SIG-M5 (cell line): Measurements from ENCODE around the gene CABCOCO1.
"Not testable (repeated sequence)": the region's sequence is repeated elsewhere in the genome, so short reads cannot be mapped to it uniquely, and the experiment has no call there.

ENCODE experiments used
- DNase-seq: peaks from one replicate; lab custom pipeline; 2025; lab: John Stamatoyannopoulos, UW

Gene CABCOCO1

GRCh38 chr10:61642676-61643075 lies 20.1 kb upstream of the CABCOCO1 start:
- no peak for DNase-seq

- DNase-seq: no peak
Observed at GRCh38 chr10:61643316-61643751, 19.4 kb upstream of the CABCOCO1 start.

GRCh38 chr10:61653699-61654098 lies 9.0 kb upstream of the CABCOCO1 start:
- DNase-seq: no peak

GRCh38 chr10:61655335-61655851 lies 7.3 kb upstream of the CABCOCO1 start:
- DNase-seq: no peak

GRCh38 chr10:61663466-61663865 lies 737 bp downstream of the CABCOCO1 start:
- DNase-seq: no peak

- DNase-seq: no peak
Observed at GRCh38 chr10:61664985-61665384, 2.3 kb downstream of the CABCOCO1 start.

GRCh38 chr10:61669161-61669725 lies 6.5 kb downstream of the CABCOCO1 start:
- no peak for DNase-seq

GRCh38 chr10:61669849-61670248 lies 7.1 kb downstream of the CABCOCO1 start:
- DNase-seq: no peak

GRCh38 chr10:61673360-61673759 lies 10.6 kb downstream of the CABCOCO1 start:
- DNase-seq: no peak

- DNase-seq: no peak
Observed at GRCh38 chr10:61682323-61682722, 19.6 kb downstream of the CABCOCO1 start.

- DNase-seq: no peak
Observed at GRCh38 chr10:61683319-61683718, 20.6 kb downstream of the CABCOCO1 start.

GRCh38 chr10:61684894-61685507 lies 22.3 kb downstream of the CABCOCO1 start:
- no peak for DNase-seq

GRCh38 chr10:61688551-61689308 lies 26.0 kb downstream of the CABCOCO1 start:
- DNase-seq: no peak

- DNase-seq: not testable (repeated sequence)
Observed at GRCh38 chr10:61691667-61692066, 28.9 kb downstream of the CABCOCO1 start.

GRCh38 chr10:61692447-61693010 lies 29.8 kb downstream of the CABCOCO1 start:
- no peak for DNase-seq

GRCh38 chr10:61698968-61699655 lies 36.4 kb downstream of the CABCOCO1 start:
- DNase-seq: no peak

- no peak for DNase-seq
Observed at GRCh38 chr10:61701055-61701705, 38.5 kb downstream of the CABCOCO1 start.

GRCh38 chr10:61701706-61702105 lies 39.0 kb downstream of the CABCOCO1 start:
- DNase-seq: no peak

- DNase-seq: no peak
Observed at GRCh38 chr10:61702584-61702983, 39.9 kb downstream of the CABCOCO1 start.

- DNase-seq: no peak
Observed at GRCh38 chr10:61705022-61705613, 42.4 kb downstream of the CABCOCO1 start.

GRCh38 chr10:61708846-61709245 lies 46.1 kb downstream of the CABCOCO1 start:
- DNase-seq: no peak
